Activated CD8-positive, alpha-beta T cell treated with anti-CD3 and anti-CD28 coated beads, Interleukin-2, amount 10 ng/mL, durations not matched to agents 7 days and 5 days (primary cell): Measurements from ENCODE around the gene HTRA3. TPM values are rescaled to one million over a fixed set of nuclear protein-coding genes. Genes with fewer than 3 reads are reported as not detected.
"Not testable (repeated sequence)": the region's sequence is repeated elsewhere in the genome, so short reads cannot be mapped to it uniquely, and the experiment has no call there.

Source experiments
- ATAC-seq: fragments of 150-1000 bp; cut with Tn5 transposase; one replicate; pipeline ENCODE4 v1.10.0; 2021; ENCODE audit warnings: moderate library complexity
- CTCF ChIA-PET: fragments of 350-600 bp; sonication (Branson Sonifier 250); formaldehyde crosslinking; loops from one replicate; lab custom pipeline; 2021; ENCODE audit warnings: antibody characterized with exemption; lab: Charles Lee
- POLR2A ChIA-PET: fragments of 350-600 bp; sonication (Branson Sonifier 250); formaldehyde crosslinking; loops from one replicate; lab custom pipeline; 2021; ENCODE audit warnings: antibody characterized with exemption; lab: Charles Lee
- DNase-seq: peaks from one replicate; pipeline ENCODE4 v3.0.0-alpha.2; 2020
- H3K27ac Mint-ChIP-seq: one replicate; pipeline ENCODE4 v1.8.0; 2021; ENCODE audit warnings: mild to moderate bottlenecking, mixed read lengths
- H3K27me3 Mint-ChIP-seq: one replicate; pipeline ENCODE4 v1.8.0; 2021; ENCODE audit warnings: low read depth, mixed read lengths
- H3K36me3 Mint-ChIP-seq: one replicate; pipeline ENCODE4 v1.8.0; 2021; ENCODE audit warnings: low read depth, mixed read lengths
- H3K4me1 Mint-ChIP-seq: one replicate; pipeline ENCODE4 v1.8.0; 2021; ENCODE audit warnings: low read depth, mixed read lengths
- H3K4me3 Mint-ChIP-seq: one replicate; pipeline ENCODE4 v1.8.0; 2021; ENCODE audit warnings: mild to moderate bottlenecking, mixed read lengths
- H3K9me3 Mint-ChIP-seq: one replicate; pipeline ENCODE4 v1.8.0; 2022; ENCODE audit warnings: mixed read lengths; ENCODE audit not compliant: insufficient read depth
- total RNA-seq, 2 experiments: library from RNA; stranded (reverse); gene quantifications; one replicate each; pipeline ENCODE4 v1.2.3, GENCODE V29; 2021

HTRA3 gene
- total RNA-seq, 2 experiments from 2014 or later = not detected

- H3K36me3 Mint-ChIP-seq = no peaks in the 10 kb centered on the region
- no peak for DNase-seq
- peaks cover 17% of the 10 kb centered on the region for H3K9me3 Mint-ChIP-seq
- POLR2A ChIA-PET = no interaction called here
- no peak overlapping the region for H3K4me3 Mint-ChIP-seq
- no peak for ATAC-seq
- no peaks in the 10 kb centered on the region for H3K4me1 Mint-ChIP-seq
- peaks cover 3% of the 10 kb centered on the region for H3K27me3 Mint-ChIP-seq
- CTCF ChIA-PET = no interaction called here
- H3K27ac Mint-ChIP-seq = no peak overlapping the region
Observed at GRCh38 chr4:8335848-8336247, 66.3 kb downstream of the HTRA3 start.

DNA sequence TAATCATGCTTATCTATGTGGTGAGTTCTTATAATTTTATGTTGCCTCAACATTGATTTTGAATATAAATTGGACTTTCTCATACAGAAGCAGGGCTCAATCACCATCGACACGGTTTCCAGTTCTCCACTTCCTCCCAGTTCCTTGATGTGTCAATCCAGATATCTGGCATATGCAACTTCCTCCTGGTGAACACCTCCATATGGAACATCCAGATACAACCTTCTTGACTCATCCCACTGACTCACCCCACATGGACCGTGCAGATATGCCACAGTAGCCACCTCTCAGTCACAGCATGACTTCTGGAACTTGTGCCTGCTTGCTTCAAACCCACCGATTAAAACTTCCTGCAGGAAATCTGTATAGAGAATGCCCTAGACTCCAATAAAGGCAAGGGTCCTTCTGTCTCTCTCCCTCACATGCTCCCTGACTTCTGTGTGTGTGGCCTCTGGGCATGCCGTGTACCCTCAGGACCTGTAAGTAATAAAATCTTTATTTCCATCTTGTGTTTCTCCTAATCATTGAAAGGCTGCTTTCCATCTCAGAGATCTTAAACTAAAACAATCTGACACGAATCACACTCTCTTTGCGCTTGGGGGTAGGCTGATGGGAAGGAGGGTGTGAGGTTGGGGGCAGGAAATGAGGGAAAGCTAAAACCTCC lies 67.0 kb downstream of the HTRA3 start:
- ChIA-PET CTCF (no interaction called here), POLR2A (no interaction called here)
- Mint-ChIP-seq H3K27me3 (peaks cover 3% of the 10 kb centered on the region), H3K9me3 (peaks cover 17% of the 10 kb centered on the region), H3K36me3 (no peaks in the 10 kb centered on the region), H3K27ac (no peak overlapping the region), H3K4me3 (no peak overlapping the region), H3K4me1 (no peaks in the 10 kb centered on the region)
- DNase-seq (no peak), ATAC-seq (no peak)

DNA sequence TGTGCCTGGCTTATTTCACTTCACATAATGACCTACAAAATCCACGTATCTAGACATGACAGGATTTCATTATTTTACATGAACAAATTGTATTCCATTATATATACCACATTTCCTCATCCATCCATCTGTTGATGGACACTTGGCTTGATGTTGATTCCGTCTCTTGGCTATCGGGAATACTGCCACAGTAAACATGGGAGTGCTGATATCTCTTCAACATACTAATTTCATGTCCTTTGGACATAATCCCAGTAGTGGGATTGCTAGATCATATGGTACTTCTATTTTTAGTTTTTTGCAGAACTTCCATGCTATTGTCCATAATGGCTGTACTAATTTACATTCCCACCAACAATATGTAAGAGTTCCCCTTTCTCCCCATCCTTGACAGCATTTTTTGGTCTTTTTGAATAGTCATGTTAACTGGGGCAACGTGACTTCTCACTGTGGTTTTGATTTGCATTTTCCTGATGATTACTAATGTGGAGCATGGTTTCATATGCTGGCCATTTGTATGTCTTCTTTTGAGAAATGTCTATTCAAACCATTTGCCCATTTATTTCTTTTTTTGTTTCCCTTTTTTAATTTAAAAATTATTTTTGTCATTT lies 68.9 kb downstream of the HTRA3 start:
- Mint-ChIP-seq H3K27ac (no peak overlapping the region), H3K9me3 (peaks cover 17% of the 10 kb centered on the region), H3K4me1 (no peaks in the 10 kb centered on the region), H3K27me3 (peaks cover 3% of the 10 kb centered on the region), H3K36me3 (no peaks in the 10 kb centered on the region), H3K4me3 (no peak overlapping the region)
- CTCF ChIA-PET = no interaction called here
- DNase-seq (no peak), ATAC-seq (no peak)
- POLR2A ChIA-PET = no interaction called here

DNA sequence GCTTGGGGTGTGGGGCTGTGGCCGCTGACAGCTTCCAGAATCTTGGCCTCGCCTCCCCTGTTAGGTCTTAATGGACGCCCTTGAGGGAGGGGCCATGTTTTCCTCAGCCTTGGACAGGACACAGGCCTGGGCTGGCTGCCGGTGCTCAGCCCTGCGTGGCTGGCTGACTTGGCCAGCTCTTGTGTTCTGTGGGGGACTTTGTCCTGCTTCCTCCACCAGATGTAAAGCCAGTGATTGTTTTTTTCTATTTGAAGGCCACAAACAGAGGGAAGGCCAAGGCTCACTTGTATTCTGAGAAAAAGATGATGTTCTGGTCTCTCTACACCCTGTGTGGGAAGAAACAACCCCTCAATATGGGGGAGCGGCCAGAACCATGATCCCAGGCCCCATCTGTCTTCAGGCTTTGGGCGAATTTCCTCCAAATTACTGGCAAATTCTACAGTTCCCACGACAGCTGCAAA lies 71.3 kb downstream of the HTRA3 start:
- DNase-seq (no peak), ATAC-seq (no peak)
- no peaks in the 10 kb centered on the region for H3K36me3 Mint-ChIP-seq
- H3K27me3 Mint-ChIP-seq = peaks cover 3% of the 10 kb centered on the region
- peaks cover 8% of the 10 kb centered on the region for H3K9me3 Mint-ChIP-seq
- no peak overlapping the region for H3K4me3 Mint-ChIP-seq
- H3K27ac Mint-ChIP-seq = no peak overlapping the region
- ChIA-PET CTCF (no interaction called here), POLR2A (no interaction called here)
- no peaks in the 10 kb centered on the region for H3K4me1 Mint-ChIP-seq

DNA sequence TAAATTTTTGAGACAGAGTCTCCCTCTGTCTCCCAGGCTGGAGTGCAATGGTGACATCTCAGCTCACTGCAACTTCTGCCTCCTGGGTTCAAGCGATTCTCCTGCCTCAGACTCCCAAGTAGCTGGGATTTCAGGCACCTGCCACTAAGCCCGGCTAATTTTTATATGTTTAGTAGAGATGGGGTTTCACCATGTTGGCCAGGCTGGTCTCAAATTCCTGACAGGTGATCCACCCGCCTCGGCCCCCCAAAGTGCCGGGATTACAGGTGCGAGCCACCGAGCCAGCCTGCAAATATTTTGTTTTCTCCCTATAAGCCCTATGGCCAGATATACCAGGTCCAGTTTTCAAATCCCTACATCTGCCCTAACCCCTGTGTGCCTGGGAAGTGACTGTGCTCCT lies 71.7 kb downstream of the HTRA3 start:
- DNase-seq, H3K4me1 Mint-ChIP-seq, H3K27ac Mint-ChIP-seq, H3K27me3 Mint-ChIP-seq, ATAC-seq, CTCF ChIA-PET, H3K36me3 Mint-ChIP-seq, H3K9me3 Mint-ChIP-seq, POLR2A ChIA-PET, H3K4me3 Mint-ChIP-seq: not testable (repeated sequence)

DNA sequence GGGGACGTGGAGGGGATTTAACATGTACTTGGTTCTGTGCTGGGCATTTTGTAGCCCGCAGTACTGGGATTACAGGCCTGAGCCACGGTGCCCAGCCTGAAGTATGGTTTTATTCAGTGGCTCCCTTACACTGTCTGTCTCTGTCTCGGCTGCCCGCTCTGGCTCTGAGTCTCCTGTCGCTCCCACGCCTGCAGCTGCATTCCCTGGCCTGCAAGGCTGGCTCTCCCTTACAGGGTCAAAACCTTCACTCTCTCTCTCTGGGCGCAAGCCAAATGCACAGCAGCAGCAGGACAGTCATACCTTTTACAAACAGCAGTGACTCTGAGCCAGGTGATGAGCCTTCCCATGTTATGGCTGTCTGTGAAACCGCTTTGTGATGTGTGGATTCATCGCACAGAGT lies 72.1 kb downstream of the HTRA3 start:
- Mint-ChIP-seq H3K9me3 (peaks cover 3% of the 10 kb centered on the region), H3K36me3 (no peaks in the 10 kb centered on the region), H3K27me3 (peaks cover 3% of the 10 kb centered on the region), H3K4me1 (no peaks in the 10 kb centered on the region), H3K4me3 (no peak overlapping the region), H3K27ac (no peak overlapping the region)
- CTCF ChIA-PET = no interaction called here
- POLR2A ChIA-PET = no interaction called here
- DNase-seq (no peak), ATAC-seq (no peak)

- POLR2A ChIA-PET = no interaction called here
- Mint-ChIP-seq H3K4me3 (no peak overlapping the region), H3K27me3 (peaks cover 3% of the 10 kb centered on the region), H3K27ac (no peak overlapping the region), H3K9me3 (no peaks in the 10 kb centered on the region), H3K4me1 (no peaks in the 10 kb centered on the region), H3K36me3 (no peaks in the 10 kb centered on the region)
- DNase-seq (no peak), ATAC-seq (no peak)
- CTCF ChIA-PET = no interaction called here
Observed at GRCh38 chr4:8342651-8343261, 73.2 kb downstream of the HTRA3 start.

GRCh38 chr4:8343262-8343966 lies 73.9 kb downstream of the HTRA3 start:
- no peak for DNase-seq
- H3K4me3 Mint-ChIP-seq = no peak overlapping the region
- H3K9me3 Mint-ChIP-seq = no peaks in the 10 kb centered on the region
- ChIA-PET CTCF (no interaction called here), POLR2A (no interaction called here)
- no peak overlapping the region for H3K27ac Mint-ChIP-seq
- H3K36me3 Mint-ChIP-seq = no peaks in the 10 kb centered on the region
- H3K4me1 Mint-ChIP-seq = no peaks in the 10 kb centered on the region
- peaks cover 3% of the 10 kb centered on the region for H3K27me3 Mint-ChIP-seq
- ATAC-seq = no peak

- POLR2A ChIA-PET = no interaction called here
- H3K4me1 Mint-ChIP-seq = no peaks in the 10 kb centered on the region
Observed at GRCh38 chr4:8343967-8344331, 74.4 kb downstream of the HTRA3 start.

GRCh38 chr4:8344377-8344776 lies 74.8 kb downstream of the HTRA3 start:
- no peak overlapping the region for H3K4me3 Mint-ChIP-seq
- no peaks in the 10 kb centered on the region for H3K36me3 Mint-ChIP-seq
- DNase-seq (no peak), ATAC-seq (no peak)
- POLR2A ChIA-PET = no interaction called here
- CTCF ChIA-PET = no interaction called here
- no peaks in the 10 kb centered on the region for H3K27me3 Mint-ChIP-seq
- no peak overlapping the region for H3K27ac Mint-ChIP-seq
- no peaks in the 10 kb centered on the region for H3K4me1 Mint-ChIP-seq
- H3K9me3 Mint-ChIP-seq = no peaks in the 10 kb centered on the region

More at GRCh38 chr4:8343967-8344331, 74.4 kb downstream of the HTRA3 start:
- Mint-ChIP-seq H3K27ac (no peak overlapping the region), H3K27me3 (peaks cover 3% of the 10 kb centered on the region), H3K9me3 (no peaks in the 10 kb centered on the region), H3K36me3 (no peaks in the 10 kb centered on the region), H3K4me3 (no peak overlapping the region)
- CTCF ChIA-PET = no interaction called here
- DNase-seq (no peak), ATAC-seq (no peak)

DNA sequence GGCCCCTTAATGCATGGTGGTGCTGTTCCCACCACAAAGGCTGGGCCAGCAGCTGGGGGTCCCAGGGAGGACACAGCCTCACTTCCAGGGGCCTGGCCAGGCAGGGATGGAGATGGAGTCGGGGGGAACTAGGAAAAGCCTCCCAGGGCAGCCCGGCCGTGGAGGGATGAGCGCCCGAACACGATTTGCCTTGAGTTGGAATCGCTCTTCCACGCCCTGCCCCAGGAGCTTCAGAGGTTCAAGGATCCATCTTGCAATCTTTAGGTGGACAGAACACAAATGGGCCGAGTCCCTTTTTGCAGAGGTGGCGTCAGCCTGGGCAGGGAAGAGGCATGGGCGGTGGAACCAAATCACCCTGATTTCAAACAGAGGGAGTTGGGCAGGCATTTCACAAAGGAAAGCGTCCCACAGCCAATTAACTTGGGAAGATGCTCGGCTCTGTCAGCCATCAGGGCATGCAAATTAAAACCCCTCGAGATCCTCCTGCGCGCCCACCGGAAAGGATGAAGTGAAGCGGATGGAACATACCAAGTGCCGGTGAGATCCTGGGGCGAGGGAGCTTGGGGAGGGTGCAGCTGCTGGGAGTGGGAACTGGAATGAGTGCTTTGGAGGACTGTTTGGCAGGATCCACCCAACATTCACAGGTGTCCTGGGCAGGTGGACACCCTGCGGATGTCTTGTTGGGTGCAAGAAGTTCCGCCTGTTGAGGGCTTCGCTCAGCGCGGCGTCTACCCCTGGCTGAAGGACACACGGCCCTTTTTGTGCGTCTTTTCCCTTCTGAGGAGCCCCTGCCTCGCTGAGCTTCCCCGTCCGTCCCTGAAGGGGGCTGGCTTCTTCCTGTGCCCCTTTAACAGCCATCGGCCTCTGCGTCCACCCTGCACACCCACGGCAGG lies 75.7 kb downstream of the HTRA3 start:
- ChIA-PET POLR2A (no interaction called here), CTCF (no interaction called here)
- Mint-ChIP-seq H3K27me3 (no peaks in the 10 kb centered on the region), H3K4me3 (no peak overlapping the region), H3K4me1 (no peaks in the 10 kb centered on the region), H3K36me3 (no peaks in the 10 kb centered on the region), H3K9me3 (no peaks in the 10 kb centered on the region), H3K27ac (no peak overlapping the region)
- DNase-seq = no peak
- ATAC-seq = no peak
